HG03354 (cell line): Measurements from ENCODE around the gene DNAJC18.
"Not testable (repeated sequence)": the region's sequence is repeated elsewhere in the genome, so short reads cannot be mapped to it uniquely, and the experiment has no call there.

ENCODE experiments used
- ATAC-seq: cut with Tn5 transposase; IDR thresholded peaks from one replicate; pipeline ENCODE4 v1.9.1; 2021; ENCODE audit warnings: mild to moderate bottlenecking; ENCODE audit not compliant: unreplicated experiment, poor library complexity, severe bottlenecking

Gene DNAJC18

GRCh38 chr5:139410121-139410992 lies 29.0 kb downstream of the DNAJC18 start:
- no peak for ATAC-seq

- not testable (repeated sequence) for ATAC-seq
Observed at GRCh38 chr5:139409116-139409515, 30.2 kb downstream of the DNAJC18 start.

- no peak for ATAC-seq
Observed at GRCh38 chr5:139408191-139408590, 31.1 kb downstream of the DNAJC18 start.

GRCh38 chr5:139407517-139407916 lies 31.8 kb downstream of the DNAJC18 start:
- no peak for ATAC-seq

GRCh38 chr5:139406963-139407362 lies 32.4 kb downstream of the DNAJC18 start:
- ATAC-seq, result no peak

GRCh38 chr5:139404484-139404840 lies 34.9 kb downstream of the DNAJC18 start:
- ATAC-seq, result no peak

GRCh38 chr5:139403787-139404483 lies 35.4 kb downstream of the DNAJC18 start, which contains the start of gene SPATA24:
Gene SPATA24 (minus strand): TSS chr5:139404089. CDS start chr5:139404060, 29 bp downstream.
- peak; percentile 88 for ATAC-seq

GRCh38 chr5:139403418-139403786 lies 35.9 kb downstream of the DNAJC18 start:
- peak; percentile 0 for ATAC-seq

GRCh38 chr5:139402561-139403158 lies 36.7 kb downstream of the DNAJC18 start:
- ATAC-seq, result no peak

- no peak for ATAC-seq
Observed at GRCh38 chr5:139401546-139401945, 37.8 kb downstream of the DNAJC18 start.

- no peak for ATAC-seq
Observed at GRCh38 chr5:139399501-139400121, 39.7 kb downstream of the DNAJC18 start.

GRCh38 chr5:139397921-139398320 lies 41.4 kb downstream of the DNAJC18 start:
- ATAC-seq, result no peak

GRCh38 chr5:139396691-139397090 lies 42.6 kb downstream of the DNAJC18 start:
- ATAC-seq, result no peak

GRCh38 chr5:139395844-139396640 lies 43.3 kb downstream of the DNAJC18 start:
- no peak for ATAC-seq

GRCh38 chr5:139394654-139395566 lies 44.4 kb downstream of the DNAJC18 start, which contains the start of gene PROB1:
Gene PROB1 (minus strand): TSS chr5:139395104. CDS start chr5:139395081, 23 bp downstream.
- ATAC-seq, result no peak

GRCh38 chr5:139394123-139394653 lies 45.1 kb downstream of the DNAJC18 start:
- no peak for ATAC-seq

- no peak for ATAC-seq
Observed at GRCh38 chr5:139393497-139394122, 45.7 kb downstream of the DNAJC18 start.
